ENCODE measurements around the gene DSE.

The DSE gene

GRCh38 chr6:116433206-116433712, 62.5 kb downstream of the DSE start:
- no peak for TF ChIP-seq CTCF (IDR thresholded peaks at IDR 0.05; ENCODE audit: insufficient read depth, low read depth, low read length, missing control alignments)
- no peak for DNase-seq (ENCODE audit: low read depth)
- H3K4me3 ChIP-seq (ENCODE audit: low read length) = no peak overlapping the region

GRCh38 chr6:116434056-116434725, 63.4 kb downstream of the DSE start:
- no peak overlapping the region for H3K4me3 ChIP-seq (ENCODE audit: low read length)
- no peak for TF ChIP-seq CTCF (IDR thresholded peaks at IDR 0.05; ENCODE audit: insufficient read depth, low read depth, low read length, missing control alignments)
- DNase-seq (ENCODE audit: low read depth) = no peak

GRCh38 chr6:116436586-116436985, 65.8 kb downstream of the DSE start:
- H3K4me3 ChIP-seq (ENCODE audit: low read length) = no peak overlapping the region
- TF ChIP-seq CTCF (IDR thresholded peaks at IDR 0.05; ENCODE audit: insufficient read depth, low read depth, low read length, missing control alignments) = no peak
- DNase-seq (ENCODE audit: low read depth) = no peak

- DNase-seq (ENCODE audit: low read depth) = no peak
- H3K4me3 ChIP-seq (ENCODE audit: low read length) = no peak overlapping the region
- TF ChIP-seq CTCF (IDR thresholded peaks at IDR 0.05; ENCODE audit: insufficient read depth, low read depth, low read length, missing control alignments) = no peak
These were observed 66.9 kb downstream of the DSE start for GRCh38 chr6:116437656-116438055.

- no peak overlapping the region for H3K4me3 ChIP-seq (ENCODE audit: low read length)
- no peak for DNase-seq (ENCODE audit: low read depth)
- TF ChIP-seq CTCF (IDR thresholded peaks at IDR 0.05; ENCODE audit: insufficient read depth, low read depth, low read length, missing control alignments) = no peak
These were observed 68.1 kb downstream of the DSE start for GRCh38 chr6:116438590-116439448.

- TF ChIP-seq CTCF (IDR thresholded peaks at IDR 0.05; ENCODE audit: insufficient read depth, low read depth, low read length, missing control alignments) = no peak
- DNase-seq (ENCODE audit: low read depth) = no peak
- H3K4me3 ChIP-seq (ENCODE audit: low read length) = no peak overlapping the region
These were observed 68.8 kb downstream of the DSE start for GRCh38 chr6:116439522-116440051.
